CD14-positive monocyte (primary cell): ENCODE measurements around the gene TLCD4. TPM values are rescaled to one million over a fixed set of nuclear protein-coding genes. Genes with fewer than 3 reads are reported as not detected.

Experiments used
- DNase-seq, 3 donors: peaks; one replicate each; pipeline ENCODE4 v3.0.0-alpha.2; 2011 to 2022
- H2AFZ ChIP-seq: 2 replicates; pipeline ENCODE4 v1.6.0; 2012; ENCODE audit warnings: mild to moderate bottlenecking, low read depth, low read length, inconsistent platforms; ENCODE audit not compliant: insufficient read depth, poor library complexity, severe bottlenecking
- H3K27ac ChIP-seq, 2 donors: 1 replicate in 1 of 2; 2 replicates in 1 of 2; pipeline ENCODE4 v1.5.1; 2012 to 2013; ENCODE audit warnings: low read length in 2 of 2, control low read depth in 1 of 2, inconsistent platforms in 1 of 2, low read depth in 1 of 2, mild to moderate bottlenecking in 1 of 2
- H3K27me3 ChIP-seq, 2 donors: one replicate each; pipeline versions ENCODE4 v1.6.0 to v1.6.1; 2011 to 2013; ENCODE audit warnings: low read length in 2 of 2; ENCODE audit not compliant: control insufficient read depth in 2 of 2, insufficient read depth in 2 of 2
- H3K36me3 ChIP-seq, 2 donors: replicated peaks in 1 of 2; 1 replicate in 1 of 2; 2 replicates in 1 of 2; pipeline versions ENCODE4 v1.5.1 to v1.6.1; 2012 to 2013; ENCODE audit warnings: low read length in 2 of 2, control low read depth in 1 of 2, inconsistent platforms in 1 of 2, mild to moderate bottlenecking in 1 of 2; ENCODE audit not compliant: insufficient read depth in 2 of 2, control insufficient read depth in 1 of 2
- H3K4me1 ChIP-seq, 2 donors: 1 replicate in 1 of 2; 2 replicates in 1 of 2; pipeline versions ENCODE4 v1.5.1 to v1.6.1; 2012 to 2013; ENCODE audit warnings: low read length in 2 of 2, control low read depth in 1 of 2, inconsistent platforms in 1 of 2, mild to moderate bottlenecking in 1 of 2, moderate library complexity in 1 of 2; ENCODE audit not compliant: insufficient read depth in 2 of 2, control insufficient read depth in 1 of 2
- H3K4me2 ChIP-seq: replicated peaks from 2 replicates; pipeline ENCODE3; 2012; ENCODE audit warnings: low read length, moderate library complexity, mild to moderate bottlenecking; ENCODE audit not compliant: poor library complexity, severe bottlenecking; ENCODE audit errors: extremely low read depth
- H3K4me3 ChIP-seq, 3 experiments: fragments of 200-600 bp in 1 of 3; sonication (generic) in 1 of 3; replicated peaks in 1 of 3; 1 replicate in 2 of 3; 2 replicates in 1 of 3; pipeline ENCODE4 v1.5.1; 2011 to 2013; ENCODE audit warnings: low read length in 3 of 3, mild to moderate bottlenecking in 3 of 3, control low read depth in 2 of 3, low read depth in 2 of 3, inconsistent platforms in 1 of 3, moderate library complexity in 1 of 3
- H3K79me2 ChIP-seq: 2 replicates; pipeline ENCODE4 v1.6.0; 2012; ENCODE audit warnings: mild to moderate bottlenecking, control low read depth, inconsistent platforms, low read length, moderate library complexity; ENCODE audit not compliant: insufficient read depth
- H3K9ac ChIP-seq: 2 replicates; pipeline ENCODE4 v1.6.0; 2017; ENCODE audit warnings: low read length, mild to moderate bottlenecking; ENCODE audit not compliant: insufficient read depth, poor library complexity, severe bottlenecking
- H3K9me3 ChIP-seq, 2 donors: replicated peaks in 1 of 2; 1 replicate in 1 of 2; 2 replicates in 1 of 2; pipeline versions ENCODE4 v1.5.1 to v1.6.1; 2012 to 2013; ENCODE audit warnings: low read length in 2 of 2, control low read depth in 1 of 2; ENCODE audit not compliant: control insufficient read depth in 1 of 2, insufficient read depth in 1 of 2
- H4K20me1 ChIP-seq: 2 replicates; pipeline ENCODE4 v1.6.0; 2012; ENCODE audit warnings: mild to moderate bottlenecking, low read length, control low read depth, moderate library complexity; ENCODE audit not compliant: insufficient read depth
- H3K27ac Mint-ChIP-seq, 7 donors: one replicate each; pipeline ENCODE4 v1.8.0; 2020; ENCODE audit warnings: mild to moderate bottlenecking in 7 of 7, mixed read lengths in 7 of 7, moderate library complexity in 6 of 7, inconsistent platforms in 2 of 7
- H3K27me3 Mint-ChIP-seq, 3 donors: one replicate each; pipeline ENCODE4 v1.8.0; 2021 to 2022; ENCODE audit warnings: low read depth in 3 of 3, mild to moderate bottlenecking in 3 of 3, mixed read lengths in 3 of 3, moderate library complexity in 3 of 3, inconsistent platforms in 1 of 3
- H3K36me3 Mint-ChIP-seq, 2 donors: one replicate each; pipeline ENCODE4 v1.8.0; 2020; ENCODE audit warnings: mixed read lengths in 2 of 2, inconsistent platforms in 1 of 2, mild to moderate bottlenecking in 1 of 2
- H3K4me1 Mint-ChIP-seq: one replicate; pipeline ENCODE4 v1.8.0; 2020; ENCODE audit warnings: mild to moderate bottlenecking, mixed read lengths
- H3K4me3 Mint-ChIP-seq, 2 donors: one replicate each; pipeline ENCODE4 v1.8.0; 2020; ENCODE audit warnings: mild to moderate bottlenecking in 2 of 2, mixed read lengths in 2 of 2, moderate library complexity in 1 of 2
- H3K9me3 Mint-ChIP-seq, 7 donors: one replicate each; pipeline ENCODE4 v1.8.0; 2020 to 2022; ENCODE audit warnings: mixed read lengths in 7 of 7, mild to moderate bottlenecking in 6 of 7, moderate library complexity in 6 of 7, inconsistent platforms in 2 of 7
- CTCF ChIP-seq: fragments of 200-600 bp; IDR thresholded peaks from one replicate; pipeline ENCODE4 v1.8.0; 2022; ENCODE audit warnings: antibody characterized with exemption, mild to moderate bottlenecking
- WGBS: methylation state at CpG from one replicate; pipeline ENCODE4 v1.1.5; 2013; ENCODE audit warnings: missing lambda C conversion rate; ENCODE audit not compliant: insufficient coverage; 5-methylcytosine and 5-hydroxymethylcytosine counted together
- intact Hi-C, 2 donors: fragments of 100-400 bp; cut with micrococcal nuclease; formaldehyde crosslinking; loops; one replicate each; pipeline versions ENCODE4 v1.15.0 to v1.15.1; 2023
- polyA plus RNA-seq, 3 donors: library from polyadenylated mRNA; depleted of rRNA in 1 of 3; unstranded in 2 of 3; stranded (reverse) in 1 of 3; fragments of 300-500 nt in 2 of 3; fragments of >200 nt in 1 of 3; fragmentation: Illumina TruSeq in 2 of 3; gene quantifications; 1 replicate in 2 of 3; 2 replicates in 1 of 3; pipeline ENCODE4 v1.2.3, GENCODE V29; 2012 to 2021

The TLCD4 gene
- polyA plus RNA-seq, 3 donors, result not detected

DNA sequence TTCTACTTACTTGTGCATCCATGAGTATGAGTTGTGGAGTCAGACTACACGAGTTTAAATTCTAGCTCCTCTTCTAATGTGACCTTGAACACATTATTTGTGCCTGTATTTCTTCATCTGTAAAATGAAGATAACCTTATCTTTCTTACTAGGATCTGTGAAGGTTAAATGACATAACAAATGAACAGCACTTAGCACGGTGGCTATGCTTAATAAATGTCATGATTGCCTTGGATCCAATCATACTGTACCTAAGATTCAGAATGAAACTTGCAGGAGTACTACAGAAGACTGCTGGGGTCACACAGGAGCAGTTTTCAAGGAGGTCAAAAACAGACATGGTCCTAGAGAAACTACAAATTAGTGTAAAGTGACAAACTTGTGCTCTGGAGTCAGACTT, 22.2 kb upstream of the TLCD4 start:
- Histone ChIP-seq H3K9ac (no peak overlapping the region), H2AFZ (no peak overlapping the region), H4K20me1 (no peaks in the 10 kb centered on the region), H3K9me3 (peaks cover 0 to 8% of the 10 kb centered on the region in 2 donors), H3K4me3 (no peak overlapping the region), H3K36me3 (no peaks in the 10 kb centered on the region), H3K4me1 (peaks cover 27 to 35% of the 10 kb centered on the region in 2 donors), H3K4me2 (no peak overlapping the region), H3K79me2 (no peaks in the 10 kb centered on the region), H3K27ac (no peak overlapping the region), H3K27me3 (no peaks in the 10 kb centered on the region)
- peaks cover under 1 to 16% (median 7%) of the 10 kb centered on the region in 3 donors for H3K27me3 Mint-ChIP-seq
- H3K4me1 Mint-ChIP-seq, result peaks cover 30% of the 10 kb centered on the region
- no peak for DNase-seq
- H3K4me3 Mint-ChIP-seq, result no peak overlapping the region
- no peak for TF ChIP-seq CTCF
- no peak overlapping the region for H3K27ac Mint-ChIP-seq
- intact Hi-C loops, result no loop called here
- H3K36me3 Mint-ChIP-seq, result no peaks in the 10 kb centered on the region
- H3K9me3 Mint-ChIP-seq, result peaks cover 4 to 19% (median 6%) of the 10 kb centered on the region in 7 donors
- WGBS, result 100% methylated on average over 1 of the region's 2 CpGs

GRCh38 chr1:95095833-95096217, 21.3 kb upstream of the TLCD4 start:
- H3K9ac ChIP-seq, result no peak overlapping the region
- H3K36me3 ChIP-seq, result no peaks in the 10 kb centered on the region
- no CpG with 5 or more reads among the region's 2 CpGs for WGBS
- DNase-seq, result peak; percentile 31 to 52 (median 36)
- Mint-ChIP-seq H3K27me3 (peaks cover 2 to 10% (median 5%) of the 10 kb centered on the region in 3 donors), H3K27ac (peak overlapping the region in 1 of 7 donors; percentile 8), H3K36me3 (no peaks in the 10 kb centered on the region), H3K9me3 (peaks cover 3 to 15% (median 6%) of the 10 kb centered on the region in 7 donors), H3K4me1 (peaks cover 30% of the 10 kb centered on the region), H3K4me3 (peak overlapping the region in 1 of 2 donors; percentile 15)
- peak overlapping the region; percentile 16 for H2AFZ ChIP-seq
- peak overlapping the region; percentile 25 for H3K4me2 ChIP-seq
- H3K79me2 ChIP-seq, result no peaks in the 10 kb centered on the region
- H3K4me3 ChIP-seq, result no peak overlapping the region
- H3K9me3 ChIP-seq, result peaks cover 0 to 8% of the 10 kb centered on the region in 2 donors
- intact Hi-C loops, result no loop called here
- peaks cover 27 to 35% of the 10 kb centered on the region in 2 donors for H3K4me1 ChIP-seq
- H3K27ac ChIP-seq, result no peak overlapping the region
- TF ChIP-seq CTCF, result no peak
- H3K27me3 ChIP-seq, result no peaks in the 10 kb centered on the region
- H4K20me1 ChIP-seq, result no peaks in the 10 kb centered on the region
